ENCODE measurements around the gene DOK1.

DOK1 gene

GRCh38 chr2:74573747-74574562 lies 19.4 kb downstream of the DOK1 start:
- TF ChIP-seq CTCF (conservative IDR thresholded peaks at IDR 0.05; ENCODE audit: low read length) = no peak
- DNase-seq (ENCODE audit: low read depth) = peak; percentile 67
- no peak overlapping the region for H3K4me3 ChIP-seq (ENCODE audit: low read length)

GRCh38 chr2:74575320-74575719 lies 20.8 kb downstream of the DOK1 start:
- peak; percentile 30 for DNase-seq (ENCODE audit: low read depth)
- no peak overlapping the region for H3K4me3 ChIP-seq (ENCODE audit: low read length)
- TF ChIP-seq CTCF (conservative IDR thresholded peaks at IDR 0.05; ENCODE audit: low read length) = no peak

GRCh38 chr2:74576211-74576862 lies 21.8 kb downstream of the DOK1 start:
- TF ChIP-seq CTCF (conservative IDR thresholded peaks at IDR 0.05; ENCODE audit: low read length) = no peak
- peak overlapping the region; percentile 18 for H3K4me3 ChIP-seq (ENCODE audit: low read length)
- DNase-seq (ENCODE audit: low read depth) = peak; percentile 96

GRCh38 chr2:74576863-74577229 lies 22.3 kb downstream of the DOK1 start:
- peak; percentile 56 for TF ChIP-seq CTCF (conservative IDR thresholded peaks at IDR 0.05; ENCODE audit: low read length)
- peak; percentile 98 for DNase-seq (ENCODE audit: low read depth)

GRCh38 chr2:74577448-74577847 lies 22.9 kb downstream of the DOK1 start:
- no peak for TF ChIP-seq CTCF (conservative IDR thresholded peaks at IDR 0.05; ENCODE audit: low read length)
- DNase-seq (ENCODE audit: low read depth) = peak; percentile 43
- H3K4me3 ChIP-seq (ENCODE audit: low read length) = no peak overlapping the region

More at GRCh38 chr2:74576863-74577229, 22.3 kb downstream of the DOK1 start:
- H3K4me3 ChIP-seq (ENCODE audit: low read length) = no peak overlapping the region; the same call in 1 of the 2 replicates

- no peak for DNase-seq (ENCODE audit: low read depth)
- H3K4me3 ChIP-seq (ENCODE audit: low read length) = no peak overlapping the region
- no peak for TF ChIP-seq CTCF (conservative IDR thresholded peaks at IDR 0.05; ENCODE audit: low read length)
Measured at GRCh38 chr2:74578408-74578807, 23.9 kb downstream of the DOK1 start.

GRCh38 chr2:74581463-74581862 lies 26.9 kb downstream of the DOK1 start:
- no peak overlapping the region for H3K4me3 ChIP-seq (ENCODE audit: low read length)
- TF ChIP-seq CTCF (conservative IDR thresholded peaks at IDR 0.05; ENCODE audit: low read length) = no peak
- DNase-seq (ENCODE audit: low read depth) = no peak
